ENCODE results near the gene SMIM23. TPM values are rescaled to one million over a fixed set of nuclear protein-coding genes. Genes with fewer than 3 reads are reported as not detected.

Gene SMIM23
- total and polyA plus RNA-seq, 2 experiments from 2014 or later: not detected

DNA sequence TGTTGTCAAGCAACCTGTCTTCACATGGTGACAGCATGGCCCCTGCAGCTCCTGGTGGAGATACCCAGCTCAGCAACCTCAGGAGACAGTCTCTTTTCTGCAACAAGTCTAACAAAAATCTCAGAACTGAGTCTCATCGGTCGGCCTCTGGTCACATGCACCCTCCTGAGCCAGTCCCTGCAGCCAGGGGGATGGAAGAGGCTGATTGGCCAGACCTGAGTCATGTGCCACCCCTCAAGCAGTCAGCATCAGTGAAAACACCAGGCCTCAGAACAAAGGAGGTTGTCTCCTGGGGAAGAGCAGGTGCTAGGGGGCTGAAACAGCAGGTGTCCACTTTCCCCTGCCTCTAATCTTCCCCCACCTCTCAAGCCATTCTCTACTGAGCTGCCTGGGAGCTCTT is 54.4 kb downstream of the SMIM23 start:
- H3K27me3 ChIP-seq: no peaks in the 10 kb centered on the region
- no peak for DNase-seq (ENCODE audit: low spot score)
- H4K20me1 ChIP-seq (ENCODE audit: insufficient read depth, poor library complexity, severe bottlenecking): no peaks in the 10 kb centered on the region
- no peaks in the 10 kb centered on the region for H3K79me2 ChIP-seq
- H3K4me1 ChIP-seq (ENCODE audit: insufficient read depth): no peaks in the 10 kb centered on the region
- no peaks in the 10 kb centered on the region for H3K9me2 ChIP-seq (replicated peaks; ENCODE audit: insufficient read depth)
- no peaks in the 10 kb centered on the region for H3K36me3 ChIP-seq (replicated peaks; ENCODE audit: insufficient read depth, low read depth)
- H3K9me3 ChIP-seq (ENCODE audit: low read depth): no peaks in the 10 kb centered on the region
- no peak overlapping the region for H3K27ac ChIP-seq
- WGBS (ENCODE audit: low lambda C conversion rate, missing lambda C conversion rate): 48% methylated on average over 2 of the region's 2 CpGs
- no peak overlapping the region for H2AFZ ChIP-seq
- no peak overlapping the region for H3K4me2 ChIP-seq
- TF ChIP-seq EZH2phosphoT487 (IDR thresholded peaks at IDR 0.05; ENCODE audit: low read depth, severe bottlenecking, unreplicated experiment): no peak
- TF ChIP-seq CTCF (IDR thresholded peaks at IDR 0.05; ENCODE audit: poor library complexity): no peak
- no peak for TF ChIP-seq EZH2 (IDR thresholded peaks at IDR 0.05; ENCODE audit: borderline replicate concordance)
- no peak overlapping the region for H3K4me3 ChIP-seq

Other genes starting within 250 kb of the SMIM23 start
- gene FBXW11, start 220.8 kb downstream of the SMIM23 start, total RNA-seq: 73.4 and 74.2 TPM in 2 replicates
- gene FBXW11, start 220.8 kb downstream of the SMIM23 start, polyA plus RNA-seq: 26.7 and 38.0 TPM in 2 replicates